ENCODE results near the gene SERPIND1. TPM values are rescaled to one million over a fixed set of nuclear protein-coding genes. Genes with fewer than 3 reads are reported as not detected.
A peak's percentile ranks its signal among the peaks of the same experiment; 100 is the strongest.

The SERPIND1 gene
- total and polyA plus RNA-seq, 2 of the 8 experiments (the other 6 are each of a cell fraction or from before 2014, with no cell fraction given) = not detected

GRCh38 chr22:20779014-20779817 lies 5.3 kb downstream of the SERPIND1 start:
- Histone ChIP-seq H3K4me3 (ENCODE audit: extremely low read depth in 1 of 4, insufficient read depth in 2 of 4, low read depth in 3 of 4, low read length in 4 of 4) (no peak overlapping the region), H3K4me1 (replicated peaks in 1 of 4; ENCODE audit: control insufficient read depth in 3 of 4, insufficient read depth in 4 of 4, low read length in 3 of 4) (peaks cover 3 to 11% (median 6%) of the 10 kb centered on the region in 4 experiments; a peak in 4 of 7 replicates), H3K4me2 (ENCODE audit: insufficient read depth in 1 of 2, low read depth in 2 of 2, low read length in 2 of 2) (peak overlapping the region in 1 of 2 experiments; percentile 19; a peak in 2 of 4 replicates), H2BK15ac (ENCODE audit: low read length) (no peak overlapping the region), H3K18ac (ENCODE audit: extremely low read depth, low read length) (no peak overlapping the region), H3K27ac (ENCODE audit: low read depth, low read length) (no peak overlapping the region), H3K23me2 (ENCODE audit: low read depth, low read length) (no peaks in the 10 kb centered on the region), H2BK120ac (replicated peaks; ENCODE audit: low read depth, low read length) (no peak overlapping the region), H2AFZ (ENCODE audit: low read length) (no peak overlapping the region), H3K14ac (ENCODE audit: insufficient read length) (no peak overlapping the region), H3K79me1 (ENCODE audit: low read depth, low read length) (no peaks in the 10 kb centered on the region), H4K91ac (replicated peaks; ENCODE audit: insufficient read length, low read length) (no peak overlapping the region), H3K27me3 (replicated peaks in 1 of 4; ENCODE audit: control insufficient read depth in 3 of 4, extremely low read depth in 1 of 4, insufficient read depth in 3 of 4, low read length in 3 of 4) (no peaks in the 10 kb centered on the region), H3K9me3 (ENCODE audit: insufficient read depth in 2 of 2, low read depth in 1 of 2, low read length in 1 of 2) (no peaks in the 10 kb centered on the region), H3K9ac (replicated peaks in 1 of 4; ENCODE audit: extremely low read depth in 1 of 4, low read depth in 3 of 4, low read length in 3 of 4) (no peak overlapping the region; a peak in 1 of 7 replicates), H2BK12ac (ENCODE audit: low read depth, low read length) (no peak overlapping the region), H2AK5ac (ENCODE audit: low read depth, low read length) (peak overlapping the region; percentile 45; the same call in 1 of the 2 replicates), H4K8ac (ENCODE audit: extremely low read depth, insufficient read depth, low read length) (no peak overlapping the region), H3K23ac (ENCODE audit: insufficient read length) (no peak overlapping the region), H3K56ac (replicated peaks; ENCODE audit: insufficient read length, low read depth, low read length) (no peak overlapping the region), H2BK20ac (ENCODE audit: low read length) (no peak overlapping the region), H3K79me2 (ENCODE audit: control insufficient read depth in 1 of 2, insufficient read depth in 2 of 2, low read length in 2 of 2) (no peaks in the 10 kb centered on the region), H2BK5ac (ENCODE audit: low read depth, low read length) (no peak overlapping the region), H3K4ac (replicated peaks; ENCODE audit: insufficient read length, low read depth, low read length) (no peak overlapping the region), H3K36me3 (ENCODE audit: control insufficient read depth in 2 of 4, insufficient read depth in 4 of 4, low read length in 3 of 4) (no peaks in the 10 kb centered on the region), H4K20me1 (replicated peaks in 1 of 2; ENCODE audit: control insufficient read depth in 1 of 2, insufficient read depth in 2 of 2, low read length in 2 of 2) (peaks cover 0 to 4% of the 10 kb centered on the region in 2 experiments), H4K5ac (ENCODE audit: insufficient read length, low read depth, low read length) (no peak overlapping the region)
- FAIRE-seq (no peak), DNase-seq (ENCODE audit: low read depth in 1 of 2, low spot score in 2 of 2) (no peak)
- POLR2A ChIA-PET (ENCODE audit: partially characterized antibody) = interaction anchor here (0.9 kb wide), 1 partner anchor 9 kb away, joined by 4 read pairs; no protein-coding TSS in a partner anchor
- WGBS, 2 experiments (ENCODE audit: extremely low coverage in 1 of 2, insufficient coverage in 1 of 2, insufficient read length in 1 of 2, insufficient replicate concordance in 2 of 2, low coverage in 1 of 2, low lambda C conversion rate in 2 of 2, missing lambda C conversion rate in 1 of 2) = 74% methylated on average over 25 of the region's 25 CpGs; no CpG with 5 or more reads in 1 of the 2 experiments
- CTCF ChIA-PET (ENCODE audit: partially characterized antibody) = interaction anchor here (0.7 to 2.0 kb wide), 7 partner anchors 8 to 144 kb away, joined by 3 to 10 read pairs (median 5); no protein-coding TSS in a partner anchor
- no peak for TF ChIP-seq KDM4A (IDR thresholded peaks at IDR 0.05; ENCODE audit: low read depth, low read length, severe bottlenecking)
- TF ChIP-seq SP2 (IDR thresholded peaks at IDR 0.05; ENCODE audit: low read length) = no peak
- no peak for TF ChIP-seq JUND (IDR thresholded peaks at IDR 0.05; ENCODE audit: low read length)
- no peak for TF ChIP-seq EZH2 (IDR thresholded peaks at IDR 0.05; ENCODE audit: low read depth, low read length, severe bottlenecking)
- no peak for TF ChIP-seq SRF (IDR thresholded peaks at IDR 0.05; ENCODE audit: low read depth, low read length)
- no peak for TF ChIP-seq JUN (IDR thresholded peaks at IDR 0.05; ENCODE audit: low read depth, low read length)
- TF ChIP-seq SP1 (IDR thresholded peaks at IDR 0.05; ENCODE audit: low read depth, low read length) = no peak
- TF ChIP-seq RNF2 (IDR thresholded peaks at IDR 0.05; ENCODE audit: borderline replicate concordance, low read depth, low read length, missing control alignments, poor library complexity, severe bottlenecking) = no peak
- TF ChIP-seq, protein P1, sequence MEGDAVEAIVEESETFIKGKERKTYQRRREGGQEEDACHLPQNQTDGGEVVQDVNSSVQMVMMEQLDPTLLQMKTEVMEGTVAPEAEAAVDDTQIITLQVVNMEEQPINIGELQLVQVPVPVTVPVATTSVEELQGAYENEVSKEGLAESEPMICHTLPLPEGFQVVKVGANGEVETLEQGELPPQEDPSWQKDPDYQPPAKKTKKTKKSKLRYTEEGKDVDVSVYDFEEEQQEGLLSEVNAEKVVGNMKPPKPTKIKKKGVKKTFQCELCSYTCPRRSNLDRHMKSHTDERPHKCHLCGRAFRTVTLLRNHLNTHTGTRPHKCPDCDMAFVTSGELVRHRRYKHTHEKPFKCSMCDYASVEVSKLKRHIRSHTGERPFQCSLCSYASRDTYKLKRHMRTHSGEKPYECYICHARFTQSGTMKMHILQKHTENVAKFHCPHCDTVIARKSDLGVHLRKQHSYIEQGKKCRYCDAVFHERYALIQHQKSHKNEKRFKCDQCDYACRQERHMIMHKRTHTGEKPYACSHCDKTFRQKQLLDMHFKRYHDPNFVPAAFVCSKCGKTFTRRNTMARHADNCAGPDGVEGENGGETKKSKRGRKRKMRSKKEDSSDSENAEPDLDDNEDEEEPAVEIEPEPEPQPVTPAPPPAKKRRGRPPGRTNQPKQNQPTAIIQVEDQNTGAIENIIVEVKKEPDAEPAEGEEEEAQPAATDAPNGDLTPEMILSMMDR (IDR thresholded peaks at IDR 0.05; ENCODE audit: control extremely low read depth in 1 of 3, insufficient read depth in 1 of 3, low read depth in 1 of 3, low read length in 3 of 3) = no peak

All from H1 (cell line).